NCI-H82 treated with DMSO at 0.1 percent for 48 hours (cell line): ENCODE results near the gene GIMAP8.
"Not testable (repeated sequence)": the region's sequence is repeated elsewhere in the genome, so short reads cannot be mapped to it uniquely, and the experiment has no call there.

ENCODE experiments used
- DNase-seq: peaks from one replicate; lab custom pipeline; 2025; ENCODE audit not compliant: unreplicated experiment; lab: John Stamatoyannopoulos, UW

The GIMAP8 gene

DNA sequence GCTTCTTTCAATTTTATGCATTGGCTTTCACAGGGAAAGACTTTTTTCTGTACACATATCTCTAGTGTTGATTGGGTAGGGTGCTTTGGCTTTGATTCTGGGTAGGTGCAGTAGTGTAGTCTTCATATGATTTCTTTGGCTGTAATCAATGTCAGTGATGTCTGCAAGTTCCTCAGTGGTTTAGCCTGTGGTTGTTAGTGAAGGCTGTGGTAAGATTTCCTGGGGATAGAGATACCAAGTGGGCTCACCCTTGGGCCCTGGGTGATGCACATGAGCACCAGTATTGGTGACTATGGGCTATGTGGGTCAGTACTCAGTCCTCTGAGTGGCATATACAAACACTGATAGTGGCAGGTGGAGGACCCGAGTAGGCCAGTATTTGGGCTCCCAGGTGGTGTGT lies 13.0 kb downstream of the GIMAP8 start:
- no peak for DNase-seq

DNA sequence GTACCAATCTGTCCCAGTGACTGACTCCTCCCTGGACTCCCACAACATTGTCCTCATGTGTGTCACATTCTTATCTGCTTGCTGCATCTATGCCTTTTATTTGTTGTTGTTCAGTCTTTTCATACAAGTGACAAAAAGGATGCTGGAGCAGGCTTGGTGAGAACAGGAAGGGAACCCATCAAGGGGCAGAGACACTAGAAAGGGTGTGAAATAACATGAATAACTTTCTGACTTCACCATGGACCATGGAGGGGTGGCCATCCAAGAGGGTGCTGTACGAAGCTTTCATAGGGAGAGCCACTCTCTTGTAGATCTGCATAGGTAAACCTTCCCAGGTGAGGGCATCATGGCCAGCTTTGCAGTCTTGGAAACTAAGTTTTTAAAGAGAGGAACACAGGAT lies 14.5 kb downstream of the GIMAP8 start:
- no peak for DNase-seq

DNA sequence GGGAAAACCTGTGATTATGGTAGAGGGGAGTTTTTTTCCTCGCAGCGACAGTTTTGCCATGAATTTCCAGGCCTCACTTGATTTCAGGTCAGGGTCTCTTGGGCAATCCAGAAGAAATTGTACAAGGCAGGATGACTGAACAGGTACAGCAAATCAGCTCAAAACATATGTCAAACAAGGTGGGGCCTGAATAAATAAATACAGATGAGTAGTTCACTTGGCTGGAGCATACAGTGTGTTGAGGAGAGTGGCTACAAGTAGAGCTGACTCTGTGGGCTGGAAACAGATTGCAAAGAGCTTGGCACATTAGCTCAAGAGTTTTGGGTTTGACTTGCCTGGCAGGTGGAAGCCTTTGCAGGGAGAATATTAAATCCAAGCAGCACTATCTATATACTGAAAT lies 15.0 kb downstream of the GIMAP8 start:
- no peak for DNase-seq

DNA sequence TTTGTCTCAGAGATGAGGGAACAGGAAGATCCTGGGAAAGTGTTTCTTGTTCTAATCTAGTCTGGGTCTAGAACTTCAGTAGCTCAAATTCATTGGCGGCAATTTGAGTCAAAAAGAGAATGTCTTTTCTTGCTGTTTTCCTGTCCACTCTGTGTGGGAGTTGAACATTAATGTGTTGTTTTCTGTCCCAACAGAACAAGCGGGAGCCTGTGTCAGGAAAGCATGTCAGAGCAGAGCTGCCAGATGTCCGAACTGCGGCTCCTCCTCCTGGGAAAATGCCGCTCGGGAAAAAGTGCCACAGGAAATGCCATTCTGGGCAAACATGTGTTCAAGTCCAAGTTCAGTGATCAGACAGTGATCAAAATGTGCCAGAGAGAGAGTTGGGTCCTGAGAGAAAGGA lies 16.0 kb downstream of the GIMAP8 start:
- no peak for DNase-seq

DNA sequence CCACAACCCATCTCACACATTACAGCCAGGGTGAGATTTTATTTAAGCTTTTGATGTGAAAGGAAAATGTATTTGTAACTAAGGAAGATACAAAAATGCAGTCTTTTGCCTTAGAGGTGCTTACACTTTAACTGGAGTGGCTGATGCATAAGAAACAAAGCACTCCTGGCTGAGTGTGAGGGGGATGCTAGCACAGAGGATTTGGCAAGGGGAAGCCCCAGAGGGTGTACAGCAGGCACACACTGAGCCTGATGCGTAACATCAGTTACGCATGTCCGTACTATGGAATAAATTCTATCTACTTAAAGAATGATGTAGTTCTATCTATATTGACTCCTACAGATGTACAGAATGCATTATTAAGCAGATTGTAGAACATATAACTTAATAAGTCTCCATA lies 17.8 kb downstream of the GIMAP8 start:
- no peak for DNase-seq

DNA sequence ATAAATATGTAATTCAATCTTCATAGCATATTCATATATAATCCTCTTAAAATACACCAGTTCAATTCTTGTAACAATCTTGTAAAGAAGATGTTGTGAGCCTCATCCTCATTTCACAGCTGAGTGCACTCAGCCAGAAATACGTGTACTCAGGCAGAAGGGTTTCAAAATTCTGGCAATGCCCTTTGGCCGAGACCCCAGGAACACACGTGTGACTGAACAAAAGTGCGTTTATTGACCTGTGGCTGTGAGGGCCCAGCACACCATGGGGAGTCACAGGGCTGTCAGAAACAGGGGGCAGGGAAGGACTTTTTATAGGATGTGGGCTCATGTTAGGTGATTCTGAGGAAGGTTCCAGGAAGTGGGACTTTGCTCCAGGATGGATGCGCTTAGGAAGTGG lies 21.5 kb downstream of the GIMAP8 start:
- no peak for DNase-seq

DNA sequence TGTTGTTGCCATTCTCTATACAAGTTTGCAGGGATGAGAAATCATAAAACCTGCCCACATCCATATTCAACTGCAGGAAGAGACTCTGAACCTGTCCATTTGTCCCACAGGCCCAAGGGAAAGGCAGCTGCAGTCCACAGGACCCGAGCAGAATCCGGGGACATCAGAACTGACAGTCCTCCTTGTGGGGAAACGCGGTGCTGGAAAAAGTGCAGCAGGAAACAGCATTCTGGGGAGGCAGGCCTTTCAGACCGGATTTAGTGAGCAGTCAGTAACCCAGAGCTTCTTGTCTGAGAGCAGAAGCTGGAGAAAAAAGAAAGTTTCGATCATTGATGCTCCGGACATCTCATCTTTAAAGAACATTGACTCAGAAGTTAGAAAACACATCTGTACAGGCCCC lies 23.5 kb downstream of the GIMAP8 start:
- DNase-seq: no peak

DNA sequence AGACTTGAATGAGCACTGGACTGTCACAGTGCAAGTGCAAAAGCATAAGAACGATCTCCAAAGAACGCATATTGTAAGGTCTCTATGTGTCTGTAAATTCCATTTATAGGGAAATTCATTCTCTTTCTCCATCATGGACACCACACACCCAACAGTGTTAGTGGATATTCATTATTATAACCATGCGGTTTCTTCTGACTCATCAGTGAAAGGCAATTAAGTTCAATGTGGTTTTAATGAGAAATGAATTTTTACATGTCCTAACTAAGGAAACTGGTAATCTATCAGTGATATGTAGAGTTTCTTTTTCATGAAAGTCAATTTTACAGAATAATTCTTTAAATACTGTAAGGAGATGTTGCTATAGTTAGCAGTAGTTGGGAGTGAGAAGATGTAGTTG lies 25.9 kb downstream of the GIMAP8 start:
- DNase-seq: no peak

DNA sequence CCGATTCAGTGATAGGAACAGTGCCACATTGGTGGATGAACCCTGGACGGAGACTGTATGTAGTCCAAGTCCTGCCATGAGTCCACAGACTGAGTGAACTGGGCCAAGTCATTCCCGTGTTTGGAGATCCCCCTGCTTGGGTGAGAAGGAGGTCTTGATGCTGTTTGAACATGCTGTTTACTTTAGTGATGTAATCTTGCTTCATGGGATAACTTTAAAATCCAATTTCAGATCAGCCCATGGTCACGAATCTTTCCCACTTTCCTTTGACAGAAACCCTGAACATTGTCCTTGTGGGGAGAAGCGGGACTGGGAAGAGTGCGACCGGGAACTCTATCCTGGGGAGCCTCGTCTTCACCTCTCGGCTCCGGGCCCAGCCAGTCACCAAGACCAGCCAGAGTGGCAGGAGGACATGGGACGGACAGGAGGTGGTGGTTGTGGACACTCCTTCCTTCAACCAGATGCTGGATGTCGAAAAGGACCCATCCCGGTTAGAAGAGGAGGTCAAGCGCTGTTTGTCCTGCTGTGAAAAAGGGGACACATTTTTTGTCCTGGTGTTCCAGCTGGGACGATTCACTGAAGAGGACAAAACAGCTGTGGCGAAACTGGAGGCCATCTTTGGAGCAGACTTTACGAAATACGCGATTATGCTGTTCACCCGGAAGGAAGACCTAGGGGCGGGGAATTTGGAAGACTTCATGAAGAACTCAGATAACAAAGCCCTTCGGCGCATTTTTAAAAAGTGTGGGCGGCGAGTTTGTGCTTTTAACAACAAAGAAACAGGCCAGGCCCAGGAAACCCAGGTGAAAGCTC lies 26.6 kb downstream of the GIMAP8 start:
- DNase-seq: no peak

DNA sequence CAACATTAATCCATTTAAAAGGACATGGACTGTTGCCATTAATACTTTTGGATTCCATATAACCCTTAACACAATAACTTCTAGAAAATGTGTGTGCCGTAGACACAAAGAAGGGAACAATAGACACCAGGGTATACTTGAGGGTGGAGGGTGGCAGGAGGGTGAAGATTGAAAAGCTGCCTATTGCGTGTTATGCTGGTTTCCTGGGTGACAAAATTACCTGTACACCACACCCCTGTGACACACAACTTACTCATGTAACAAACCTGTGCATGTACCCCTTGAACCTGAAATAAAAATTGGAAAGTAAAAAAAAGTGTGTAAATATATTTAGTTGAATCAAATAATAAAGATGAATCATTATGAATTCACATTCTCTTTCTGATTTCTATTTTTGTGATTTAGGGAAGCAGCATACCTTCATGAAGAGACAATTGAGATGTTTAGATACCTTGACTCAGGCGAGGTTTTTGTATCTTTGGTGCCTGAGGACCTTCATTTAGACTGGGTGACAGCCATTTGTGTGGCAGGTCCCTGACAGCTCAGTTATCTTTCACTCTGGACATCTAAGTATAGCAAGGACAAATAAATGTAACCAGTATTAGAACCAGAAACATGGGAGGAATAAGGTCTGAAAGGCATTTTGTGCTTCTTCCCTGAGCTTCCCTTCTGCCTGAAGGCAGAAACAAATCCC lies 28.7 kb downstream of the GIMAP8 start:
- DNase-seq: no peak

DNA sequence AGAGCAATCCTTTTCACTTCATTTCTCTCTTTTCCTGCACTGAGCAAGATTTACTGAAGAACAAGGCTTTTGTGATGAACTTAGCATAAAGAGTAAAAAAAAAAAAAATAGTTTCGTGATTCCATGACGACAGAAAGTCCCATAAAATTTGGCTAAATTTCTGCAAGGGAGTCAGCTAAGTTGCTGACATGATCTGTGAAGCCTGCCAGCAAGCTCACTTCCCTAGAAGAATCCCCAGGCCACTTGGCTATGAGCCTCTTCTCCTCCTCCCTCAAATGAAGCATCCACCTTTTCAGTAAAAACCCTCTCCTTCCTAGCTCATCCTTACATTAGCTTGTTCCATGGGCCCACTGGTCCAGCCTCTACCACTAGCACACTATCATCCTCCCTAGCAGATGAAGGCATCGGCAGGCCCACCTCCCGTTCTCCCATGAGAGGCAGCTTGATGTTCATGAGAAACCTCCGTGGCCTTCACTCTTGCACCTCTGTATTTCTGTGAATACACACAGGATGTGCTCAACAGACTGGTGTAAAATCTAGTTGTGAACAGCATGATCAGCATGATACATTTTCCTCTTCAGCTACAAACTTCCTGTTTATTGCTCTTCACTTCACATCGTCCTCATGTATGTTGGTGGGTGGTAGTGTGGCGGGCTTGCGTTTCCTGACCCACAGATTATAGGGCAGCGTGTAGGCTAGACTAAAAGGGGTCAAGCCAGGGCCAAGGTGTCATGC lies 30.9 kb downstream of the GIMAP8 start:
- DNase-seq: no peak

DNA sequence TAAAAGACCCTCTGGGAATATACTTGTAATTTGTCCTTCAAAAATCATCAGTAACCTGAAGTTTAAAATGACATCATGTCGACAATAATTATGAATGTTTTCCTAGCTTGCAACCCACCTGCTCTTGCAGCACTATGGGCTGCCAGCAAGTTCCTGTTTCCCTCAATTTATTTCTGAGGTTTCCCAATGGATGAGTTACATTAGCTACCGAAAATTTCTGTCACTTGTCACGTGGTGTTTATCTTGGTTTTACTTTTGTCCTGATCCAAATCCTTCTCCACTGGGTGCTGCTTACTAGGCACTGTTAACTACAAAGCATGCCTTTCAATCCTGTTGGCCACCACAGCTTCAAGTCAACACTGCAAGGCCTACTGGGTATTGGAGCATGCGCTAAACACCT lies 31.5 kb downstream of the GIMAP8 start:
- DNase-seq: no peak

DNA sequence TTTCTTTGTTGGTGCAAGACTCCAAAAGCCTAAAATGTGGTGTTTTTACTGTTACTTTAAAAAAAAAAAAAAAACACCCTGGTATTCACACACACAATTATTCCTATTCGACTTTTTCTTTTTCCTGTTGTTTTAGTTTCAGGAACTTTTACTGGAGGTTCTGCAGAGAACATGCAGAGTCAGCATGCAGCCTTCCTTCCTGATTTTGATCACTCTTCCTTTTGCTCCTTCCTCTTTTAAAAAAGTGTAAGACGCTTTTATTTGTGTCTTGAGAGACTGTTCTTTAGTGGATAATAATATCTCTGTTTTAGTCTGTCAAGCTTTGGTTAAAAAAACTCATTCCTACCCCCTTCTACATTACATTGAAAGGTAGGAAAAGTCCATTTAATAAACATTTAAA lies 33.1 kb downstream of the GIMAP8 start:
- DNase-seq: not testable (repeated sequence)

DNA sequence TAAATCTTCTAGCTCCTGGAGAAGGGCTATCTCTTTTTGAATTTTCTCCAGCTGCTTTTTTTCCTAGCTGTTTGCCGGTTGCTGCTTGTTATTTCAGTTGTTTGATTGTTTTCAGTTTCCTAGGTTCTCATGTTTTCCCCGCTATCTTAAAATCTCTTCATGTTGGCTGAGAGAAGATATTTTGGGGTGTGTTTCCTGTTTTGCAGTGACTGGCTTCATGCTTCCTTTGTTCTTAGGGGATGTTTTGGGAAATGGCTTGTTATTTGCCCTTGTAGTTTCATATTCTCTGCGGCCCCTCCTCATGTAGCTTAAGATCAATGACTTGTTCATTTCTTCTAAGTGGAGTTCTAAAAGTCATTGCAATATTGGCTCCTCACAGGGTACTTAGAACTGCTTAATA lies 33.6 kb downstream of the GIMAP8 start:
- DNase-seq: not testable (repeated sequence)

DNA sequence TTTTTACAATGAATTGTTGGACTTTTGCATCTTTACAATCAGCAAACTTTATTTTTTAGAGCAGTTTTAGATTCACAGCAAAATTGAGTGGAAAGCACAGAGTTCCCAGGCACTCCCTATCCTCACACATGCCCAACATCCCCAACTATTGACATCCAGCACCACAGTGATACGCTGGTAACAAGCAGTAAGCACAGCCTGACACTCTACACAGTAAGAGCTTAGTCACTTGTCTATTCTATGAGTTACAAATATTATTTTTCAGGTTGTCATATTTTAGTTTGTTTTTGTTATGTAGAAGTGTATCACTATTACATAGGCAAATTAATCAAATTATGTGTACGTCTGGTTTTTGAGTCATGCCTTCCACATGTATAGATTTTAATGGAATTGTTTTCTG lies 37.2 kb downstream of the GIMAP8 start:
- no peak for DNase-seq

DNA sequence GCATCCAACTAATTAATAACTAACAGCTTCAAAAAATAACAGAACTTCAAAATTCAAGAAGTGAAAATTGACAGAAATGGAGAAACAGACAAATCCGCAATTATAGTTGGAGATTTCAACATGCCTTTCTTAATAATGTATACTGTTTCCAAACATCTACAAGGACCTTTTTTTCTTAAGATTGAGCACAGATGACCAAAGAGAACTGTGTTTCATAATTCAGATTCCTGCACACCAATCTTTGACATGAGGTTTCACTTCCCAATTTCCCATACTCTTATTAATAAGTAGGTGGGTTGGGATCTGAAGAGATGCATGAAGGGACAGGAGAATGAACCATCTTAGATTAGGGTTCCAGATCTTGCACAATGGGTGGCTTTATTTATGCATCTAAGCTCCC lies 39.4 kb downstream of the GIMAP8 start:
- no peak for DNase-seq

DNA sequence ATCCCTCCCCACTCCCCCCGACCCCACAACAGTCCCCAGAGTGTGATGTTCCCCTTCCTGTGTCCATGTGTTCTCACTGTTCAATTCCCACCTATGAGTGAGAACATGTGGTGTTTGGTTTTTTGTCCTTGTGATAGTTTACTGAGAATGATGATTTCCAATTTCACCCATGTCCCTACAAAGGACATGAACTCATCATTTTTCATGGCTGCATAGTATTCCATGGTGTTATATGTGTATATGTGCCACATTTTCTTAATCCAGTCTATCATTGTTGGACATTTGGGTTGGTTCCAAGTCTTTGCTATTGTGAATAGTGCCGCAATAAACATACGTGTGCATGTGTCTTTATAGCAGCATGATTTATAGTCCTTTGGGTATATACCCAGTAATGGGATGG lies 43.0 kb downstream of the GIMAP8 start:
- not testable (repeated sequence) for DNase-seq

DNA sequence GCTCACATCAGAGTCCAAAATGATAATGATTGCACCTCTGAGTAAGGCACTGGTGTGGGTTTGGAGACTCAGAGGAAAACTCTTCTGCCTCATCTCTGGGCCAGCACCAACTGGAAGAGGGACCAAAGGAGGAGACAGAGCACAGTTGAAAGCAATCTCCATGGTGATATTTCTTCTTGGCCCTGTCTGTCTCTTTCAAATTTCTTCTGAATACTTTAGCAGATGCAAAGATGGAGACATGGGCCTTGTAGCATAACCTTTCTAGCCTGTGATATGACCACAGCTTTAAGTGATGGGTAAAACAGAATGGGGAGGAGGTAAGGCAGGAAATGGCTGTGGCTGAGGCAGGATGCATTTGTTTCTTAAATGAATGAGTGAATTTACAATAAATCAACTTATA lies 52.1 kb downstream of the GIMAP8 start:
- DNase-seq: no peak

DNA sequence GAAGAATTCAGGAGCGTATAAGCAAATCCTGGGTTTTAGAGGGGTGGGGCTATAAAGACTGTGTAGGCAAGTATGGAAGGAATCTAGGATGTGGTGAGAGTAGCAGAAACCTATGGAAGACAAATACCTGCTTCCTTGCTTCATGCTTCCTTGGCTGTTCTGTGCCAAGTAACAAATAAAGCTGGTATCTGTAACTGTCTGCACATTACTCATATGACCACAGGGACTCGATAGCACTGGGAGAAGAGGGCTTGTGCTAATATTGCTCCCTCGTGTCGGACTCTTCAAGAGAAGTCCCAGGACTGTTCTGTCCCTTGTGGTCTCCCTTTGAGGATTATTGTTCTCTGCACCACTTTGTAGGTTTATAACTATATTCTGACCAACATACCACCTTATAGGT lies 52.7 kb downstream of the GIMAP8 start:
- no peak for DNase-seq

DNA sequence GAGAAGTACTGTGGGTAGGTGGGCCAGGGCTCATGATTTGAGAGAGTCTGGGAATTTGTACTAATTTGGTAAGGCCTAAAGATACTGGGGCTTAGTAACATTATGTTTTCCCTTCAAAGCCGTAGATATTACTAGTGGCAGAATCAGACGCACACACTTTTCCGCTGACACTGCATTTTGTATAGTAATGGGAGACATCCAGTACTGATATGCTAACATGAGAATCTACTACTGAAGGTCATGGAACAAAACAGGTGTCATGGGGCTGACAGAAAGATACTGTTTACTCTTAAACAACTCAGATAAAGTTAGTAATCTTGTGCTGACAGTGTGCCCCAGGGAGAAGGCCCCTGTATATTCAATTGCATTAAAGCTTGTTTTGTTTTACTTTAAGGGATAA lies 53.2 kb downstream of the GIMAP8 start:
- DNase-seq: no peak

DNA sequence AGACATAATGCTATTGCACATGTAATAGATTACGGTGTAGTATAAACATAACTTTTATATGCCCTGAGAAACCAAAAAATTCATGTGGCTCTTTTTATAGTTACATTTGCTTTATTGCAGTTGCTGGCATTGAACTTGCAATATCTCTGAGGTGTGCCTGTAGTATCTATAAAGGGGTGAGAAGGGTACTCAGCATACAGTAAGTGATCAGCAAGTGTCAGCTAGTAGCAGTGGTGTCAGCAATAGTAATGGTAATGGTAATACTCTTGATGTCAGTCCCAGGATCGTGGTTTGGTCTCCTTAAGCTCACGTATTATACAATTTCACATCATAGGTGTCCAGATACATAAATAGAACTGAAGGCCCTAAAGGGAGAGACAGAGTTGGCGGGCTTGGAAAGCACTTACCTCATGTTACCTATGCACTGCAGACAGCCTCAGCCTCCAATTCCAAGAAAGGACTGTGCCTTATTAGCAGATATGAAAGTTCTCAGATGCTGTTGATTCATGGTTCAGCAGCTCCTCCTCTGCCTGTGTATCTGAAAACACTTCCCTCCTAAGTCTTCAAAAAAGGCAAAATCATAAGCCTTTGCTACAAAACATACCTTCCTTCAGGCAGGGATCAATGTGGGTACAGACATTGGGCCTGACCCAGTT lies 57.6 kb downstream of the GIMAP8 start:
- DNase-seq: no peak

DNA sequence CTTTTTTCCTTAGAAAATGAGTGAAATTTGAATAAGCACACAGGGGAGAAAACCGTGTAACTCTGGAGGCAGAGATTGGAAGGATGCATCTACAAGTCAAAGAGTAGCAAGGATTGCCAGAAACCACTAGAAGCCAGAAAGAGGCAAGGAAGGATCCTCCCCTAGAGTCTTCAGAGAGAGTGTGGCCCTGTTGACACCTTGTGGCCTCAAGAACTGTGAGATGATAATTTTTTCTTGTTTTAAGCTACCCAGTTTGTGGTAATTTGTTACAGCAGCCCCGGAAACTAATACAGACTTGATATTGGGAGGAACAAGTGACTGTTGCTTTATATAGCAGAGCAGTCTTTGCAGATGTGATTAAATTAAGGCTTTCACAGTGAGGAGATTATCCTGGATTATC lies 60.6 kb downstream of the GIMAP8 start:
- no peak for DNase-seq
